H9 (cell line): ENCODE measurements around the gene CCNY. TPM values are rescaled to one million over a fixed set of nuclear protein-coding genes. Genes with fewer than 3 reads are reported as not detected.

Experiments used
- DNase-seq: peaks from one replicate; pipeline ENCODE4 v3.0.0-alpha.2; 2017
- H2AFZ ChIP-seq: one replicate; pipeline ENCODE4 v1.6.1; 2013; ENCODE audit warnings: mild to moderate bottlenecking, low read length, control low read depth, moderate library complexity
- H2AK5ac ChIP-seq: 2 replicates; pipeline ENCODE4 v1.6.1; 2013; ENCODE audit warnings: low read length, control low read depth, mixed read lengths; ENCODE audit not compliant: insufficient read length
- H2BK120ac ChIP-seq: one replicate; pipeline ENCODE4 v1.6.1; 2013; ENCODE audit warnings: low read depth, mild to moderate bottlenecking, low read length, control low read depth, inconsistent platforms; ENCODE audit not compliant: poor library complexity, severe bottlenecking
- H2BK12ac ChIP-seq: 2 replicates; pipeline ENCODE4 v1.6.1; 2013; ENCODE audit warnings: low read length, control low read depth, mixed read lengths, low read depth; ENCODE audit not compliant: insufficient read length
- H2BK15ac ChIP-seq: 2 replicates; pipeline ENCODE4 v1.6.1; 2013; ENCODE audit warnings: low read depth, low read length, control low read depth
- H2BK20ac ChIP-seq: one replicate; pipeline ENCODE4 v1.6.1; 2013; ENCODE audit warnings: low read depth, mild to moderate bottlenecking, low read length, control low read depth, inconsistent platforms; ENCODE audit not compliant: poor library complexity, severe bottlenecking
- H2BK5ac ChIP-seq: 2 replicates; pipeline ENCODE4 v1.6.1; 2013; ENCODE audit warnings: low read length, control low read depth, mixed read lengths; ENCODE audit not compliant: insufficient read length
- H3K14ac ChIP-seq: 2 replicates; pipeline ENCODE4 v1.6.1; 2013; ENCODE audit warnings: low read length, control low read depth; ENCODE audit not compliant: insufficient read depth
- H3K18ac ChIP-seq: 2 replicates; pipeline ENCODE4 v1.6.1; 2013; ENCODE audit warnings: low read depth, mild to moderate bottlenecking, mixed read lengths, low read length, control low read depth; ENCODE audit not compliant: insufficient read length
- H3K23ac ChIP-seq: 2 replicates; pipeline ENCODE4 v1.6.1; 2013; ENCODE audit warnings: low read length, control low read depth, mixed read lengths, low read depth; ENCODE audit not compliant: insufficient read length
- H3K23me2 ChIP-seq: 2 replicates; pipeline ENCODE4 v1.6.1; 2013; ENCODE audit warnings: low read depth, mild to moderate bottlenecking, mixed read lengths, low read length, control low read depth; ENCODE audit not compliant: insufficient read length, poor library complexity, severe bottlenecking
- H3K27ac ChIP-seq: 2 replicates; pipeline ENCODE4 v1.5.1; 2013; ENCODE audit warnings: low read length, control low read depth, mixed read lengths, low read depth; ENCODE audit not compliant: insufficient read length
- H3K27me3 ChIP-seq: 2 replicates; pipeline ENCODE4 v1.6.1; 2013; ENCODE audit warnings: low read length, control low read depth, inconsistent platforms; ENCODE audit not compliant: insufficient read depth
- H3K4ac ChIP-seq: 2 replicates; pipeline ENCODE4 v1.6.1; 2013; ENCODE audit warnings: low read depth, mild to moderate bottlenecking, control low read depth, inconsistent platforms, low read length, moderate library complexity
- H3K4me1 ChIP-seq: 2 replicates; pipeline ENCODE4 v1.6.1; 2013; ENCODE audit warnings: low read length, control low read depth, inconsistent platforms; ENCODE audit not compliant: insufficient read depth
- H3K4me2 ChIP-seq: 2 replicates; pipeline ENCODE4 v1.6.1; 2013; ENCODE audit warnings: low read length, control low read depth, mixed read lengths; ENCODE audit not compliant: insufficient read length, insufficient read depth
- H3K56ac ChIP-seq: 2 replicates; pipeline ENCODE4 v1.6.1; 2013; ENCODE audit warnings: low read depth, mild to moderate bottlenecking, mixed read lengths, low read length, control low read depth; ENCODE audit not compliant: insufficient read length
- H3K79me1 ChIP-seq: 2 replicates; pipeline ENCODE4 v1.6.1; 2013; ENCODE audit warnings: low read depth, mild to moderate bottlenecking, moderate library complexity, low read length, control low read depth, inconsistent platforms; ENCODE audit not compliant: insufficient read depth, poor library complexity, severe bottlenecking
- H3K79me2 ChIP-seq: 2 replicates; pipeline ENCODE4 v1.6.1; 2013; ENCODE audit warnings: low read length, control low read depth, inconsistent platforms; ENCODE audit not compliant: insufficient read depth
- H3K9ac ChIP-seq: 2 replicates; pipeline ENCODE4 v1.6.1; 2013; ENCODE audit warnings: low read length, control low read depth, mixed read lengths; ENCODE audit not compliant: insufficient read length; ENCODE audit errors: extremely low read depth
- H3K9me3 ChIP-seq: one replicate; pipeline ENCODE4 v1.6.1; 2013; ENCODE audit warnings: low read depth, low read length, inconsistent platforms; ENCODE audit not compliant: control insufficient read depth
- H3T11ph ChIP-seq: one replicate; pipeline ENCODE4 v1.6.1; 2013; ENCODE audit warnings: mild to moderate bottlenecking, low read length, control low read depth, inconsistent platforms
- H4K20me1 ChIP-seq: one replicate; pipeline ENCODE4 v1.6.1; 2013; ENCODE audit not compliant: control insufficient read depth, insufficient read length, insufficient read depth
- H4K5ac ChIP-seq: 2 replicates; pipeline ENCODE4 v1.6.1; 2013; ENCODE audit warnings: low read depth, mild to moderate bottlenecking, mixed read lengths, low read length, control low read depth; ENCODE audit not compliant: insufficient read length
- H4K8ac ChIP-seq: replicated peaks from 2 replicates; pipeline ENCODE4 v1.6.1; 2013; ENCODE audit warnings: low read length, control low read depth, mixed read lengths, low read depth; ENCODE audit not compliant: insufficient read length
- H4K91ac ChIP-seq: 2 replicates; pipeline ENCODE4 v1.6.1; 2013; ENCODE audit warnings: low read depth, mild to moderate bottlenecking, moderate library complexity, mixed read lengths, low read length, control low read depth; ENCODE audit not compliant: insufficient read length
- H3K27ac Mint-ChIP-seq, 3 experiments: 2 replicates in 2 of 3; 3 replicates in 1 of 3; pipeline ENCODE4 v1.8.0; 2020 to 2021; ENCODE audit warnings: mixed read lengths in 3 of 3, mild to moderate bottlenecking in 1 of 3, moderate library complexity in 1 of 3
- H3K27me3 Mint-ChIP-seq: 2 replicates; pipeline ENCODE4 v1.8.0; 2021; ENCODE audit warnings: low read depth, mild to moderate bottlenecking, moderate library complexity, mixed read lengths
- H3K36me3 Mint-ChIP-seq, 3 experiments: 2 replicates in 2 of 3; 3 replicates in 1 of 3; pipeline ENCODE4 v1.8.0; 2020 to 2021; ENCODE audit warnings: low read depth in 3 of 3, mixed read lengths in 3 of 3; ENCODE audit not compliant: insufficient read depth in 1 of 3
- H3K4me1 Mint-ChIP-seq, 2 experiments: 2 replicates each; pipeline ENCODE4 v1.8.0; 2020; ENCODE audit warnings: mixed read lengths in 2 of 2
- H3K4me3 Mint-ChIP-seq, 2 experiments: 2 replicates in 1 of 2; 3 replicates in 1 of 2; pipeline ENCODE4 v1.8.0; 2020 to 2021; ENCODE audit warnings: mild to moderate bottlenecking in 2 of 2, mixed read lengths in 2 of 2, moderate library complexity in 1 of 2
- H3K9me3 Mint-ChIP-seq, 2 experiments: 2 replicates in 1 of 2; 3 replicates in 1 of 2; pipeline ENCODE4 v1.8.0; 2020; ENCODE audit warnings: mild to moderate bottlenecking in 2 of 2, mixed read lengths in 2 of 2, moderate library complexity in 1 of 2
- CTCF ChIP-seq: fragments of 200-600 bp; sonication (generic); conservative IDR thresholded peaks from 3 replicates; pipeline ENCODE4 v1.8.0; 2021; ENCODE audit warnings: antibody characterized with exemption, mild to moderate bottlenecking
- WGBS: extraction: QIAGEN DNeasy Blood & Tissue Kit; methylation state at CpG from one replicate; pipeline ENCODE4 v1.1.7; 2013; ENCODE audit warnings: missing lambda C conversion rate, low lambda C conversion rate, mixed read lengths; ENCODE audit not compliant: insufficient read length; ENCODE audit errors: extremely low coverage; 5-methylcytosine and 5-hydroxymethylcytosine counted together
- total RNA-seq: library from RNA; stranded (reverse); gene quantifications from 2 replicates; pipeline ENCODE4 v1.2.1, GENCODE V29; 2021

CCNY gene
- total RNA-seq, 1 experiment from 2014 or later, result 62.1 TPM

GRCh38 chr10:35387768-35388167, 51.5 kb downstream of the CCNY start:
- Histone ChIP-seq H3T11ph (no peak overlapping the region), H3K79me1 (peaks cover 3% of the 10 kb centered on the region), H4K8ac (no peak overlapping the region), H3K79me2 (peaks cover 9% of the 10 kb centered on the region; the same call in 1 of the 2 replicates), H3K14ac (no peak overlapping the region), H2AFZ (no peak overlapping the region), H2BK15ac (no peak overlapping the region), H3K9me3 (peaks cover 8% of the 10 kb centered on the region), H3K4me2 (no peak overlapping the region), H3K4ac (no peak overlapping the region), H2BK12ac (no peak overlapping the region), H4K5ac (no peak overlapping the region), H3K4me1 (no peaks in the 10 kb centered on the region; the same call in 1 of the 2 replicates), H2BK20ac (no peak overlapping the region), H3K9ac (no peak overlapping the region), H2BK120ac (no peak overlapping the region), H2AK5ac (no peak overlapping the region), H4K91ac (no peak overlapping the region), H3K18ac (no peak overlapping the region), H3K56ac (no peak overlapping the region), H3K27me3 (no peaks in the 10 kb centered on the region), H3K23ac (no peak overlapping the region), H3K27ac (no peak overlapping the region), H4K20me1 (no peaks in the 10 kb centered on the region), H2BK5ac (no peak overlapping the region), H3K23me2 (no peaks in the 10 kb centered on the region)
- Mint-ChIP-seq H3K9me3 (peaks cover 14 to 32% of the 10 kb centered on the region in 2 experiments), H3K4me3 (no peak overlapping the region), H3K27ac (no peak overlapping the region), H3K4me1 (peaks cover 38 to 39% of the 10 kb centered on the region in 2 experiments), H3K27me3 (peaks cover 1% of the 10 kb centered on the region; the same call in 1 of the 2 replicates), H3K36me3 (peaks cover 24 to 34% (median 26%) of the 10 kb centered on the region in 3 experiments)
- DNase-seq, result no peak
- no peak for TF ChIP-seq CTCF
- no CpG with 5 or more reads among the region's 2 CpGs for WGBS
